HG03139 (cell line): ENCODE data around the gene COG1.
A peak's percentile ranks its signal among the peaks of the same experiment; 100 is the strongest.

Source experiments
- ATAC-seq: cut with Tn5 transposase; IDR thresholded peaks from one replicate; pipeline ENCODE4 v1.9.1; 2021; ENCODE audit not compliant: unreplicated experiment

Gene COG1

GRCh38 chr17:73227944-73228343 is 35.1 kb downstream of the COG1 start:
- no peak for ATAC-seq

- ATAC-seq, result peak; percentile 31
Observed at GRCh38 chr17:73228748-73229236, 35.9 kb downstream of the COG1 start.

GRCh38 chr17:73230088-73230487 is 37.2 kb downstream of the COG1 start:
- ATAC-seq, result no peak

GRCh38 chr17:73231395-73231794 is 38.5 kb downstream of the COG1 start:
- no peak for ATAC-seq

GRCh38 chr17:73231841-73232586 is 39.2 kb downstream of the COG1 start:
- peak; percentile 75 for ATAC-seq

- ATAC-seq, result peak; percentile 21
Observed at GRCh38 chr17:73232587-73233373, 39.9 kb downstream of the COG1 start.

GRCh38 chr17:73234736-73235135 is 41.9 kb downstream of the COG1 start:
- ATAC-seq, result no peak

- no peak for ATAC-seq
Observed at GRCh38 chr17:73237714-73238113, 44.9 kb downstream of the COG1 start.

- no peak for ATAC-seq
Observed at GRCh38 chr17:73240561-73240960, 47.7 kb downstream of the COG1 start.

- no peak for ATAC-seq
Observed at GRCh38 chr17:73247726-73248125, 54.9 kb downstream of the COG1 start.

GRCh38 chr17:73248532-73248931 is 55.7 kb downstream of the COG1 start:
- ATAC-seq, result no peak

- no peak for ATAC-seq
Observed at GRCh38 chr17:73249700-73250099, 56.8 kb downstream of the COG1 start.

- ATAC-seq, result no peak
Observed at GRCh38 chr17:73250851-73251640, 58.2 kb downstream of the COG1 start.

- ATAC-seq, result no peak
Observed at GRCh38 chr17:73251871-73252270, 59.0 kb downstream of the COG1 start.

GRCh38 chr17:73255671-73256181 is 62.9 kb downstream of the COG1 start:
- no peak for ATAC-seq

- ATAC-seq, result no peak
Observed at GRCh38 chr17:73256220-73256619, 63.4 kb downstream of the COG1 start.

GRCh38 chr17:73257516-73257915 is 64.7 kb downstream of the COG1 start:
- no peak for ATAC-seq
